Effector CD4-positive, alpha-beta T cell (primary cell): Measurements from ENCODE around the gene STXBP1.

Source experiments
- DNase-seq: peaks from one replicate; pipeline ENCODE4 v3.0.0-alpha.2; 2020

The STXBP1 gene

DNA sequence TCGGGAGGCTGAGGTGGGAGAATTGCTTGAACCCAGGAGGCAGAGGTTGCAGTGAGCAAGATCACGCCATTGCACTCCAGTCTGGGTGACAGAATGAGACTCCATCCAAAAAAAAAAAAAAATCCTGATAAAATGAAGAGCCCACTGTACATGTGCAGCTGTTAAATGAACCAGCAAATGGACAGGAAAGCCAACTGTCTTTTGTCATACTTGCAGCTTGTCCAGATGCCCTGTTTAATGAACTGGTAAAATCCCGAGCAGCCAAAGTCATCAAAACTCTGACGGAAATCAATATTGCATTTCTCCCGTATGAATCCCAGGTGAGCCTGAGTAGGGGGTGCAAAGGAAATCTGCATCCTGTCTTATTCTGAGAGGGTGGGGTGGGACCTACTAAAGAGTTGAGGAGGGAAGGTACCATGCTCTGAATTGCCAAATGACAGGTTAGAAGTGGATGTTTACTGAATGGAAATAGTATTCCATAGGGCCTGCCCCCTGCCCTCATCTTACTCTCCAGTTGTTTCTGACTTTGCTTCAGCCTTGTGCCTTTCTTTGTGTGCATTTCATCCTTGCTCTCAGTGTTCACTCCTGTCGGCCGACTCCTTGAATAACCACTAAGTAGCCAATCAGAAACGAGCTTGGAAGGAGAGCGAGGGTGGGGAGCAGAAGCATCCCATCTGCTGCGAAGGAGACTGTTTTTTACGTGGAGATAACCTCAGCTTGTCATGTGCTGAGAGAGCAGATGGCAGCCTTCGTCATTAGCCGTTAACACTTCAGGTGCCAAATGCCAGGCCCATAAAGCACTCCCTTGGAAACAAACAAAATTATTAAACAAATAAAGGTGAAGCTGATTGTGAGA is 49.0 kb downstream of the STXBP1 start:
- no peak for DNase-seq

DNA sequence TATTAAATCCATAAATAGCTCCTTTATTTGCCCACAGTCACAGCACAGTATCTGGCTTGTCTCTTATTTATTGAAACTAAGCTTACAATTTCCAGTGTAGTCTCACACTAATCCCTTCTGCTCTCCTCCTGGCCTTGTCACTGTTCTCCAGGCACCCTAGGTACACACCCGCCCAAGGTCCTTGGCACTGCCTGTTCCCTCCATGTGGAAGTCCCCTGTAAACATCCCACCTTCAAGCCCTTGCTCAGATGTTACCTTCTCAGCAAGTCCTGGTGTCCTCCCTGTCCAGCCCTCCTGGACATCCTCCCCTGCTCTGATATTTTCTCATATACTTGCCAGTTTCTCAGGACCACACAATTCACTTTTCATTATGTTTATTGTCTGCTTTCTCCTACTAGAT is 50.5 kb downstream of the STXBP1 start:
- no peak for DNase-seq

DNA sequence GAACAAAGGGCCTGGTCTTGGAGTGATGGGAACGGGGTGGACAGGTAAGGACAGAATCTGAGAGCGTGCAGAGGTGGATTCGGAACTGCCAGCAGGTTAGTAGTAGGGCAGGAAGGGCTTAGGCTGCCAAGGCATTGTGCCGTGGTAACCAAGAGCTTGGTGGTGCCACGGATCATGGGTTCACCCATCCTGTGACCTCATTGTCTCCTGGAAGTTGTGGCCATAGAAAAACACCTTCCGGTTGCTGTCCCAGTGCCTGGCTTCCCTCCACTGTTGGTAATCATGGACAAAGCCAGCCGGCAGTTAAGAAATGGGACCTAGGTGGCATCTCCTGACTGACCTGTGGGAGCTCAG is 52.2 kb downstream of the STXBP1 start:
- no peak for DNase-seq

DNA sequence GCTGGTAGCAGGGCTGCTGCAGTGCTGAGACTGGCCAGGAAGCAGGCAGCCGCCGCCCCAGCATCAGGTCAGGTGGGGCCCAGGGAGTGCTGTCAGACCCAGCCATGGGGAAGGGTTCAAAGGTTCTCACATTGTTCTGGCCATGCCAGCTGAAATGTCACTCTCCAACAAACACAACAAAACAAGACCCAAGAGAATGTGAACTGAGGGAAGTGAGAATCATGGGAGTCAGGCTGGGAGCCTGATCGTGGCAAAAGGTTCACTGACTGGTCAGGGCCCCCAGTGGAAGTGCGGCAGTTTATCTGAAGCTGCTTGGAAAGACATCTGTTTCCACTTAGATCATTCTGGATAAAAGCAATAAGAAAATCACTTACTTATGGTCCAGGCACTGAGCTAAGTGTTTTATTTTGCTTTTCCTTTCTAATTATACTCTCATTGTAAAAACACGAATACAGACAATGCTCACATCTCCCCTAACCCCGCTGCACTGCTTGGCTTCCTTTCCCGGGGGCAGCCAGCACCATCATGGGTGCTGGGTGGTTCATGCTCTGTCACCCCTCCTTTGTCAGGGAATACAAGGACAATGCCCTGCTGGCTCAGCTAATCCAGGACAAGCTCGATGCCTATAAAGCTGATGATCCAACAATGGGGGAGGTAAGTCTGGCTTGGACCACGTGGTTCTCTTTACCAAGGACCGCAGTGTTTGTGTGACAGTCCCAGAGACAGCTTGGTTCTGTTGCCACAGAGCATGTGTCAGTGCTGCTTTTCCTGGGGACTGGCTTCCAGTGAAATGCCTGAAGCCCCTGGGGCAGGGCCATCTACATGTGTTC is 52.8 kb downstream of the STXBP1 start:
- DNase-seq = no peak

DNA sequence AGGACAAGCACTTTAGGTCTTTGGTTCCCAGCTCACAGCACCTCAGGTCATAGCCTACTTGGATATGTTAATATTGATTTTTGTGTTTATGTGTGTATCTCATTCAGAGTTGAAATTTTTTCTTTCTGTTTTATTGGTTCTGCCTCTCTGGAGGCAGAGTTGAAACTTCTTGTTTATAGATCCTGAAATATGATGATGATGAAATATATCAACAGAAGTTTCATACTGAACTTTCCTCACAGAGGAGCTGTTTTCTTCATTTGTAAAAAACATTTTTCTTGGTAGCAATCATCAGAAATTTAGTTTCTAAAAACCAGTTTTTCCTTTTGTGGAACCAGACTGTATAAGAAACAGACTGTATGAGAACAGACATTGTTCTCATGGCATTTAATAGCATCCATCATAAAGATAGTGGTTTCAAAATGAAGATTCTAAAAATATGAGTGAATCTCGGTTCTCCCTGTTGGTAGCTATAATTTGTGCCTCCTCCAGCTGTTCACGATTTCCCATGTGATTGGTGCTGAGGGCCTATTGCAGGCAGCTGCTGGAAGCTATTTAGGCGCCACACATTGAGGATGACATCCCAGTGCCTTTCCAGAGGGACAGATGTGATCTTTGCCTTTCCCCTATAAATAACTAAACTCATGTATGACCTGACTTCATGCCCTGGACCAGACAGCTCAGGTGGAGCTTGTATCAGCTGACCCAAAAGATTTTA is 55.2 kb downstream of the STXBP1 start:
- DNase-seq = no peak

DNA sequence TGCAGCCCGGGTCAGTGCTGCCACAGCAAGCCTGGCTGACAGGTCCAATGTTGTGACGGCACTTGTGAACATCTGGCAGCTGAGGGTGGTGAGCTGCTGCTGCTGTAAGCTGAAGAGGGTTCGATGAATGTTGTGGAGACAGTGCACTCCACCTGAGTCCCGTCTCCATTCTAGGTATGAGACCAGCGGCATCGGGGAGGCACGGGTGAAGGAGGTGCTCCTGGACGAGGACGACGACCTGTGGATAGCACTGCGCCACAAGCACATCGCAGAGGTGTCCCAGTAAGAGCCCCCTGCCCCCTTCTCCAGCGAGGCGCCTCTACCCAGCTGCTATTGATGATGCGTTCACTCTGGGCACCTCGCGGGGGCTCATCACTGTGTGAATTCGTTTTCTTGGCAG is 55.8 kb downstream of the STXBP1 start:
- DNase-seq = no peak

DNA sequence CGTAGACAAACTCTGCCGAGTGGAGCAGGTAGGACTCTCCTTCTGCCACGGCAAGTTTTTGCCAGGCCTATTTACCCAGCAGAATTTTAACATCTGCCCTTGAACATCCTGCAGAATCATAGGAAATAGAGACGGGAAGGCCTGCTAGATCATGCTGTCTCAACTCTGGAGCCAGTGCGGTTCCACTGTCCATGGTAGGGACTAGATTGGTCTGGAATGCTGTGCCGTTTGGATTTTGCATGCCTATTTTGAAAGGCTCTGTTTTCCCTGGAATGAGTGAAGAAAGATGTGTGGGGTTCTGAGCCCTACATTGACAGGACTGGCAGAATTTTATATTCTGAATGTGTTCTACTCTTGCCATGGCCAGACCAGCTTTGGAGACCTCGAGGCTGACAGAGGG is 61.2 kb downstream of the STXBP1 start:
- DNase-seq = no peak

DNA sequence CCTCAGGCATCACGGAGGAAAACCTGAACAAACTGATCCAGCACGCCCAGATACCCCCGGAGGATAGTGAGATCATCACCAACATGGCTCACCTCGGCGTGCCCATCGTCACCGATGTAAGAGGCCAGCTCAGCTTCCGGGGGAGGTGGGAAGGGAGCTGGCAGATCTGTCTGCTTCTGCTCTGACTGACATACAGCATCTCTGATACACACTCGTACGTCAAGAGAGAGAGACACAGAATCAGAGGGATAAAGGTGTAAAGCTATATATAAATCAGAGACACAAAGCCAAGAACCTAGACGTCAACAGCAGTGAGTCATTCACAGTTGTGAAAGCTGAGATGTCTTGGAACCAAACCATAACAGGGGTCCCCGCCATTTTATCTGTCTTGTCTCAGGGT is 64.6 kb downstream of the STXBP1 start:
- no peak for DNase-seq

DNA sequence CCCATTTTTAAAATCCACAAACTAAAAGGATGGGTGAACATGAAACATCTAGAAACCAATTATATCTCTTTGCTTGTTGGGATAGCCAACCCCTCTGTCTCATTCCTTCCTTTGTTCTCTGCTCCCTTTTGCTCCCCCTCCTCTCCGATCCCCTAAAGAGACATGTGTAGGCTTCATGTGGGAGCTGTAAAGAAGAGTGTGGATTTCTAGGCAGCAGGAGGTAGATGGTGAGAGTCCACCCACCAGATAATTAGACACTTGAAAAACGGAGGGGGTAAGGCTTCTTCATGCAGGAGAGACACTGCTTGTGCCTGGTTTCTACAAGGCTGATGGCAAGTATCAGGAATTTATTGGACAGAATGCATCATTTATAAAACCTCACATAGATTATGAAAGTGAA is 67.4 kb downstream of the STXBP1 start:
- no peak for DNase-seq

DNA sequence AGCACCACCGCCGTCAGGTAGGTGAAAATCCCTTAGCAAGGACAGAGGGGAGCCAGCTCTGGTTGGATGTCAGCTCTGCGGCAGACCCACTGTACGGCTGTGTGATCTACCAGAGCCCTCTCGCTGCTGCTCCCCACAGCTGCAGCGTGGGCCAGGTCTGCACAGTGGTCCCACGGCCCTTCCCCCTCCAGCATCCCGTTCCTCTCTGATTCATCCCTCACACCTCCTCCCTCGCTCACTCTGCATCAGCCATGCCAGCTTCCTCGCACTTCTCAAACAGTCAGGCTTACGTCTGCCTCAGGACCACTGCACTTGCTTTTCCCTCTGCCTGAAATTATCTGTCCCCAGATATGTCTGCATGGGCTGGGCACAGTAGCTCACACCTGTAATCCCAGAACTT is 68.1 kb downstream of the STXBP1 start:
- DNase-seq = no peak

DNA sequence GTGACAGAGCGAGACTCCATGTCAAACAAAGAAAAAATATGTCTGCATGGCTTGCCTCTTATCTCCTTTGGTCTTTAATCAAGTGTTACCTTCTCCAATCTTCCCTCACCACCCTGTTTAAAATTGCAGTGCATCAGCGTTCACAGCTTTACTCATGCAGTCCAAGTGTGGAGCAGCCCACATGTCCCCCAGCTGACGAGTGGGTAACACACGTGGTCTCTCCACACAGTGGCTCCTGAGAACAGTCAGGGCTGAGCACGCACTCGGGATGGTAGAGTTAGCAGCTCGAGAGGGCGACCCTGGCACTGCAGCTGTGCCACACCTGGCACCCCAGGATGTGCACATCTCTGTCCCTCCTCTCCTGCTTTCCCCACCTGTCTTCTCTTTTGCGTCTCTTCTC is 68.8 kb downstream of the STXBP1 start:
- no peak for DNase-seq

DNA sequence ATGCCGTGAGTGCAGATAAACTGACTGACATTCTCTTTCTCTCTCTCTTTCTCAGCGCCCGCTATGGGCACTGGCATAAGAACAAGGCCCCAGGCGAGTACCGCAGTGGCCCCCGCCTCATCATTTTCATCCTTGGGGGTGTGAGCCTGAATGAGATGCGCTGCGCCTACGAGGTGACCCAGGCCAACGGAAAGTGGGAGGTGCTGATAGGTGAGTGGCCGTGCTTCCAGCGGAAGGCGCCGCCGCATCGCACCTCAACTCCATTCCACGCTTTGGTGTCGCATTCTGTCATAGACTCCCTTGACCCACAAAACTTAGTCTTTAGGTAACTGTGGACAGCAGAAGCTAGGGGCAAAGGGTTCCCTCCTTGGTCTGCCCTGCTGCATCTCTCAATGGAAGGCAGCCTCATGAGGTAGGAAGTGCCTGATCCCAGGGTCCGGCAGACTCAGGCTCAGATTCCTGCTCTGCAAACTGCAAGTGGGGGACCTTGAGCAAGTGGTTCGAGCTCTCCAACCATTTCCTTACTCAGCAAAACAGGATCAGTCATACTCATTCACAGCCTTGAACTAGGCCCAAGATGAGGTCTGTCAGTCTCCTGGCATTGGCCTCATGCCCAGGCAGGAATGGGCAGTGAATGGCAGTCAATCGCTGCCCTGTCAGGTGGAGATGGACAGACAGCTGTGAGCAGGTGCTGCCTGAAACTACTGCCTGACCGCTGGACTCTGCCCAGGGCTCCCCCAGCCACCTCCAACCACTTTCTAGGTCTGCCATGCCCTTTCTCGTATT is 70.5 kb downstream of the STXBP1 start:
- DNase-seq = no peak

DNA sequence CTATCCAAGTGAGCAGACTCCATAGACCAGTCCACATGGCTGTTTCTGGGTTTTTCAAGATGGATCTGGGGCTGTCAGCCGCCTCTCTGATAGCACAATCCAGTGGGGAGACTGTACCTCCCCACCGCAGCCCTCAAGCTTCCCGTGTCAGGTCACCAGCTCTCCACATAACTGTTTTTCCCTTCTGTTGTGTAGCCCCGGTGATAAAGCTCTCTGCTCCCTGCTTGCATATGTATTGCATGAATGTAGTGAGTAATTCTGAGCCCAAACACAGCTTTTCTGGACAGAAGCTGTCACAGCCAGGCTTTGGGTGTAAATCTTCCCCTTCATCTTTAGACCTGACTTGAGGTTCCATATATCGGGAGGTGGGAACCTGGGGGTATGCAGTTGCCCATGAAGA is 71.6 kb downstream of the STXBP1 start:
- DNase-seq = no peak

DNA sequence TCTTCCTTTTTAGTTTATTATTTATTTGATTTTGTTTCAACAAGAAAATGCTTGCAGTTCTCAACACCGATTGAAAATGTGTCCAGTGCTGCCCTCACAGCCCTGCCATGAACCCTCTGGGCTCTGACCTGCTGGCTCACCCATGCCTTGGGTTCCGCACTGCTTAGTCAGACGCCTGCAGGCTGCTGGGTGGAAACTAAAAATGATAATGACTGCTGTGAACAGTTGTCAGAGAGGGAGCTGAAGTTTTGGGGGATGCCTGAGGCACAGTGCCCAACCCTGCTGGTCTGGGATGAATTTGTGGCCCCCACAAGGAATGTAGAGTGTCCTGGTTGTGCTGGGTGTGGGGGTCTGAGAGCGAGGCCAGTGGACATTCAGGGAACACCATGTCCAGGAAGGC is 72.5 kb downstream of the STXBP1 start:
- no peak for DNase-seq

DNA sequence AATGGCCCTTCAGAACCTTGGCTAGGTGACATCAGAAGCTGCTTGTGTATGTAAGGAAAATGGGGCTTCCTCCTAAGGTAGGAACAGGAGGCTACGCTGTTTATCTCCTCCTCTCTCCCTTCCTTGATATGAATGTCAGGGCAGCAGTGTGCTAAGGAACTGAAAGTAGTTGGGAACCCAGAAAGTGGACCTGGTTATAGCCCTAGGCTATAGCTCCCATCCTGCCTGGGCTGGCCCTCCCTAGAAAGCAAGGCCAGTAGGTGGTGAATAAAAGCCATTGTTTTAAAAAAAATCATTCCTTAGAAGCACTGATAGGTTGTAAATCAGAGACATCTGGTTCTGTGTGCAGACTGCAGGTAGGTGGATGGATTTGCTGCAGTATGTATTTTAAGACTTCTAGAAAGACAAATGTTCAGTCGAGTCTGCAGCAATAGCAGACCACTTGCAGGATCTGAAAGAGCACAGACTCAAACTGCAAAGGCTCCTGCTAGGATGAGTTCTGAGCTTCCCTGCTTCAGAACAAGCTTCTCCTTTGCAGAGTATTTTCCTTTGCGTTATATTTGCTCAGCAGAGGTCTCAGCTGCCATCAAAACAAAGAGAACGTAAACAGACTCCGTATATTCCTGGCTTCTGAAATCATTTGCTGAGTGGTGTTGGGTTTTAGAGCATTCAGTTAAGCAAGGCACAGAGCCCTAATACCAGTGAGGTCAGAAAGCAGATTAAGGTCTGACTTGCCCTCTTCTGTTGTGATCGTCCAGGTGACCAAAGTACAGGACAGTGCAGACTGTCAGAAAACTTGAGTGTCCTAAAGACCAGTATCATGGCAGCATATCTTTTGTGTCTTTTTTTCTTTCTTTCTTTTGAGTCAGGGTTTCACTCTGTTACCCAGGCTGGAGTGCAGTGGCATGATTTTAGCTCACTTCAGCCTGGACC is 74.7 kb downstream of the STXBP1 start:
- DNase-seq = no peak

DNA sequence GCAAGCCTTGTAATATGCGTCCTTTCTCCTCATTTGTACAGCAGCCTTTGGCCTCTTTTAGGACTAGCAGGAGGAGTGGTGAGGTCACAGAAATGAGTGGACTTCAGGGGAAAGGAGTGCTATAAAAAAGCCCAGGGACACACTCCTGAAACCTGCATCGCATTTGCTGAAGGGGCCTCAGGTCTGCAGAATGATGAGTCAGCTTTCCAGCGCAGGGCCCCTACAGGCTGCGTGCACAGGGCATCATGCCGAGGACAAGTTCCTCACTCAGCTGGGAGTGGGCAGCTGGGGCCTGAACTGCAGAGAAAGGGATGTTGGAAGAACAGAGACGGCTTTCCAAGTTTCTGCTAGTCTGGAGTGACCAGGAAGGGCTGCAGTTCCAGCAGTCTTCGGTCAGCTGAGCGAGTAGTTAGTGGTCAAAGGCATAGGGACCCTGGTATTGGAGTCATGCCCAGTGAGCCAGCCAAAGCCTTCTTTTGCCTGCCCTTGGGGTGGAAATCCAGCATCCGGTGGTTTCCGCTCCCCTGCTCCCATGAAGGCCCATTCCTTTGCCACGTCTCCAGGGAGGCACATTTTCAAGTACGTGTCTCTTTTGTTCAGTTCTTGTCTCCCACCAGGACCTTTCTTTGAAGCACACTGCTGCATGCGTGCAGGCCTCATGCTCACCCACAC is 77.4 kb downstream of the STXBP1 start:
- no peak for DNase-seq

DNA sequence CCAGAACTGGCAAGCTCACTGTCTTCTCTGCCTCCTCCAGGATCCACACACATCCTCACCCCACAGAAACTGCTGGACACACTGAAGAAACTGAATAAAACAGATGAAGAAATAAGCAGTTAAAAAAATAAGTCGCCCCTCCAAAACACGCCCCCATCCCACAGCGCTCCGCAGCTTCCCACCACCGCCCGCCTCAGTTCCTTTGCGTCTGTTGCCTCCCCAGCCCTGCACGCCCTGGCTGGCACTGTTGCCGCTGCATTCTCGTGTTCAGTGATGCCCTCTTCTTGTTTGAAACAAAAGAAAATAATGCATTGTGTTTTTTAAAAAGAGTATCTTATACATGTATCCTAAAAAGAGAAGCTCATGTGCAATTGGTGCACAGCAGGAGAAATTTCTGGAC is 78.7 kb downstream of the STXBP1 start:
- DNase-seq = no peak

DNA sequence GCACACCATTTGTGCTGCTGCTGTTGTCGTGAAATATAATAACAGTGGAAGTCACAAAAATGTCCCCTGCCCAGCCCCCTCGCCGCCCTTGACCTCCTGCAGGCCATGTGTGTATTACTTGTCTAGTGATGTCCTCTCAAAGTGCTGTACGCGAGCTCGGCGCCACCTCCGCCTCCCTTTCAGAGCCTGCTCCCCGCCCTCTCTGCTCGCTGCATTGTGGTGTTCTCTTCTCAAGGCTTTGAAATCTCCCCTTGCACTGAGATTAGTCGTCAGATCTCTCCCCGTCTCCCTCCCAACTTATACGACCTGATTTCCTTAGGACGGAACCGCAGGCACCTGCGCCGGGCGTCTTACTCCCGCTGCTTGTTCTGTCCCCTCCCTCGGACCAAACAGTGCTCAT is 80.0 kb downstream of the STXBP1 start:
- DNase-seq = no peak

DNA sequence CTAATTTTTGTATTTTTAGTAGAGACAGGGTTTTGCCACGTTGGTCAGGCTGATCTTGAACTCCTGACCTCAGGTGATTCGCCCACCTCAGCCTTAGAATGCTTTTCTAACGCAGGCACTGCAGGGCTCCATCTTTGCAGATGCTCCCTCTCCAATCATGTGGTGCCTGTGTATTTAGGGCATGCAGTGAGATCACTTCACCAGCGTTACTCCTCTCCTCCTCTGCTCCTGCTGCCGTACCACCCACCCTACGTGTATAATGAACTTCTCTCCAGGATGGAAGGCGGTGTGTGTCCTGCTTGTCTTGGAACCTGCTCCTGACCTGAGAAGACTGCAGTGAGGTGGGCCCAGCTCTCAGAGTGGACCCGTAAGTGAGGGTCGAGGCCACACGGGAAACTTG is 81.1 kb downstream of the STXBP1 start:
- no peak for DNase-seq

DNA sequence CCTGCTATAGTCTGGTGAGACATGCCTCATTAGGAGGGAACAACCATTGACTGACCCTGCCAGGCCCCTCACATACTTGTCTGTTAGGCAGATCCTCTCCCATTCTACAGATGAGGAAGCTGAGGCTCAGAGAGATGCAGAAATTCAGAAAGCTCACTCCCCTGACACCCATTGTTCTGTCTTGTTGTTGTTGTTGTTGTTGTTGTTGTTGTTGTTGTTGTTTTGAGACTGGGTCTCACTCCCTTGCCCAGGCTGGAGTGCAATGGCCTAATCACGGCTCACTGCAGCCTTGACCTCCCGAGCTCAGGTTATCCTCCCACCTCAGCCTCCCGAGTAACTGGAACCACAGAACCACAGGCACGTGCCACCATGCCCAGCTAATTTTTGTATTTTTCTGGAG is 81.6 kb downstream of the STXBP1 start:
- DNase-seq = no peak
